HUDEP-2 (cell line): Measurements from ENCODE around the gene LSM14A.
"Not testable (repeated sequence)": the region's sequence is repeated elsewhere in the genome, so short reads cannot be mapped to it uniquely, and the experiment has no call there.

Source experiments
- DNase-seq, 76 experiments: peaks; one replicate each; lab custom pipeline; 2025; ENCODE audit not compliant: unreplicated experiment in 76 of 76; lab: John Stamatoyannopoulos, UW

The LSM14A gene

DNA sequence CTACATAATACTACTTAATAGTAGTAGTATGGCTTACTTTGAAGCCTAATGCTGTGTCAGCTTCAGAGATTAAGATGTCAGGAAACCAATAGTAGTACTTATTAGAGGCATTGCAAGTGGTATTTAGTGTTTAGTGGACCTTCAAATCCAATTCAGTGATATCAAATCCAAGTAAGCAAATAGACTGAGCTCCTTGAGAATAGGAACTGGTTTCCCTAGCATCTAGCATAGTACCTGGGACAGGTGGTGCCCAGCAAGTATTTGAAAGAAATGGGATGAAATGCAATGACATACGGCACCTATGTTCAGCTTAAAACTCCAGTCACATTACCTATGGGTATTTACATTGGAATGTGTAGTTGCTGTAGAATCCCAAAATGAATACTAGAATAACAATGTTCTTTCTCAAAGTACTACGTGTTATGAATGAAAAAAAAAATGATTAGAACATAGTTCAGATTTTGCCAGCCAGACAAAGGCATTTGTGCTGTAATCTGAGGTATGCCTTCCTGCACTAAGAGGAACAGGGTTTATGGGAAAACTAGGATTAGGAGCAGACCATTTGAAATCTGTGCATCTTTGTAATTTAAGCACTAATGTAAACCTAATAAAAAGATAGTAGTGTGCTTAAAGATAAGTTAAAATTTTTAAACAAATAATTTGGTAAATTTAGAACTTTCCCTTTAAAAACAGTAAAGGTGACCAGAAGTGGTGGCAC, 17.1 kb downstream of the LSM14A start:
- no peak for DNase-seq

GRCh38 chr19:34189917-34190425, 17.7 kb downstream of the LSM14A start:
- DNase-seq: no peak

GRCh38 chr19:34191355-34191962, 19.2 kb downstream of the LSM14A start:
- DNase-seq: no peak

GRCh38 chr19:34193439-34193838, 21.1 kb downstream of the LSM14A start:
- DNase-seq: no peak

DNA sequence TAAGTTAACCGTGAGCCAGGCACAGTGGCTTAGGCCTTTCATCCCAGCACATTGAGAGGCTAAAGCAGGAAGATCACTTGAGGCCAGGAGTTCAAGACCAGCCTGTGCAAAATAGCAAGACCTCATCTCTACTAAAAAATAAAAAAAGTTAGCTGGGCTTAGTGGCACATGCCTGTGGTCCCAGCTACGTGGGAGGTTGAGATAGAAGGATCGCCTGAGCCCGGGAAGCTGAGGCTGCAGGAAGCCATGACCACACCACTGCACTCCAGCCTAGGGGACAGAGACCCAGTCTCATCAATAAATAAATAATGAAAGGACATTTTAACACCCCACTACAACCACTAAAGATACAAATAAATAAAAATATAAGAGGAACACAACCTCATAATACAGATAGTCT, 21.6 kb downstream of the LSM14A start:
- no peak for DNase-seq

- no peak for DNase-seq
Measured at GRCh38 chr19:34201133-34201532, 28.8 kb downstream of the LSM14A start.

- DNase-seq: not testable (repeated sequence)
Measured at GRCh38 chr19:34205324-34205723, 33.0 kb downstream of the LSM14A start.

DNA sequence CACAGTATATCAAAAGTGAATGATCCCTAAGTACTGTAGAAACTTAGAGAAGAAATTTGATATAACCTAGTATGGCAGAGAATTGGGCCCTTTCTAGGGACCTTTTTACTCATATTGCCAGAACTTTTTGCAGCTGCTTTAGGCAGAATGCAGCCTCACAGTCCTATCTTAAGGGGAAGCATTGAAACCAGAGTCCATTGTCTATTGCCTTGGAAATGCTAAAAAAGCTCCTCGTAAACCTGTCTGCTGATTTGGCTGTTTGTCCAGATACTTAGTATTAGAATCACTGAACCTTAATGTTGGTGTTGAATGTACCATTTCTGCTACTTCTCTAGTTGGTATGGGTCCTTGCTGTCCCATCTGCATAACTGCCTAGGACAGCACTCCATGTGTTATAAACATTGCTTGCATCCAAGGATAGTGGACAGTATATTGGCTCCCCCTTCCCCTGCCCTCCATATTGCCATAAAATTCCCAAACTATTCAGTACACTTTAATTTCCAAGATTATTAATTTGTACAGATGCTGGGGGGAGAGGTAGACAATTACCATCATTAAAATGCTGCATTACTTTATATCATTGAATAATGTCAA, 36.1 kb downstream of the LSM14A start:
- DNase-seq: no peak

DNA sequence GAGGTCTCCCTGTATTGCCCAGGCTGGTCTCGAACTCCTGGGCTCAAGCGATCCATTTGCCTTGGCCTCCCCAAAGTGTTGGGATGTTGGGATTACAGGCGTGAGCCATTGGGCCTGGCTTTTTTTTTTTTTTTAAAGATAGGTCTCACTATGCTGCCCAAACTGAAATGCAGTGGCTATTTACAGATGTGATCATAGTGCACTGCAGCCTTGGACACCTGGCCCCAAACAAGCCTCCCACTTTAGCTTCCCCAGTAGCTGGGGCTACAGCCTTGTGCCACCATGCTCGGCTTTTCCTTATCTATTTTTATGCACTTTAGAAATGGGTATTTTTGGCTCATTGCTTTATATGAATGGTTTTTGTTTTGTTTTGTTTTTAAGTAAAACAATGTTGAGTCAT, 37.4 kb downstream of the LSM14A start:
- no peak for DNase-seq

- DNase-seq: no peak
Measured at GRCh38 chr19:34213283-34213682, 41.0 kb downstream of the LSM14A start.

DNA sequence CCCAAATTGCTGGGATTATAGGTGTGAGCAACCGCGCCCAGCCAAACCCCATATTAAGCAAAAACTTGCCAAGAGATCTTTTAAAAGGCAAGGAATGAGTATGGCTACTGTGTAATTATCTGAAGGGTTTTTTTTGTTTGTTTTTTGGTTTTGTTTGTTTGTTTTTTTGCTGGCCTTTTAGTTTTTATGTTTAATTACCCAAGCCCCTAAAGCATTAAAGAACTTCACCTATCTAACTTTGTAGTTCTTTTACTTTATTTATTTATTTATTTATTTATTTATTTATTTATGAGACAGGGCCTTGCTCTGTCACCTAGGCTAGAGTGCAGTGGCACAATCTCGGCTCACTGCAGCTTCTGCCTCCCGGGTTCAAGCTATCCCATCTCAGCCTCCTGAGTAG, 41.7 kb downstream of the LSM14A start:
- no peak for DNase-seq

DNA sequence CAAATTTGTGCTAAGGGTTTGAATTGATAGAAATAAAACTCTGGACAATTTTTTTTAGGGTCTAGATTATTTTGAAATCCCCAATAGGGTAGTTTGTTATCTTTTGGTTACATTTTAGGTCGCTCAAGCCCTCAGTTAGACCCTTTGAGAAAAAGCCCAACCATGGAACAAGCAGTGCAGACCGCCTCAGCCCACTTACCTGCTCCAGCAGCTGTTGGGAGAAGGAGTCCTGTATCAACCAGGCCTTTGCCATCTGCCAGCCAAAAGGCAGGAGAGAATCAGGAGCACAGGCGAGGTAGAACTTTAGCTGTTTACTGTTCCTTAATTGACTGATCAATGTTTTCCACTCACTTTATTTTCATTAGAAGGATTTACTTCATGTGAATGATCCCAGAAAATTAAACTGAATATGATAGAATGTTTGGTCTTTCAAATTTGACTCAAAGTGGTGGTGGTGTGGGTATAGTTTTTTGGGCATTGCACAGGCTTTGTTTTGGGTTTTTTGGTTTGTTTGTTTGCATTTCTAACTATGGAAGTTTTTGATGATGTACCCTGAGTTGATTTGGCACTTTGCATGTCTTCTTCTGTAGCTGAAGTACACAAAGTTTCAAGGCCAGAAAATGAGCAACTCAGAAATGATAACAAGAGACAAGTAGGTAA, 42.8 kb downstream of the LSM14A start:
- DNase-seq: no peak

- DNase-seq: no peak
Measured at GRCh38 chr19:34215666-34216038, 43.3 kb downstream of the LSM14A start.

GRCh38 chr19:34216745-34217219, 44.5 kb downstream of the LSM14A start:
- DNase-seq: not testable (repeated sequence)

DNA sequence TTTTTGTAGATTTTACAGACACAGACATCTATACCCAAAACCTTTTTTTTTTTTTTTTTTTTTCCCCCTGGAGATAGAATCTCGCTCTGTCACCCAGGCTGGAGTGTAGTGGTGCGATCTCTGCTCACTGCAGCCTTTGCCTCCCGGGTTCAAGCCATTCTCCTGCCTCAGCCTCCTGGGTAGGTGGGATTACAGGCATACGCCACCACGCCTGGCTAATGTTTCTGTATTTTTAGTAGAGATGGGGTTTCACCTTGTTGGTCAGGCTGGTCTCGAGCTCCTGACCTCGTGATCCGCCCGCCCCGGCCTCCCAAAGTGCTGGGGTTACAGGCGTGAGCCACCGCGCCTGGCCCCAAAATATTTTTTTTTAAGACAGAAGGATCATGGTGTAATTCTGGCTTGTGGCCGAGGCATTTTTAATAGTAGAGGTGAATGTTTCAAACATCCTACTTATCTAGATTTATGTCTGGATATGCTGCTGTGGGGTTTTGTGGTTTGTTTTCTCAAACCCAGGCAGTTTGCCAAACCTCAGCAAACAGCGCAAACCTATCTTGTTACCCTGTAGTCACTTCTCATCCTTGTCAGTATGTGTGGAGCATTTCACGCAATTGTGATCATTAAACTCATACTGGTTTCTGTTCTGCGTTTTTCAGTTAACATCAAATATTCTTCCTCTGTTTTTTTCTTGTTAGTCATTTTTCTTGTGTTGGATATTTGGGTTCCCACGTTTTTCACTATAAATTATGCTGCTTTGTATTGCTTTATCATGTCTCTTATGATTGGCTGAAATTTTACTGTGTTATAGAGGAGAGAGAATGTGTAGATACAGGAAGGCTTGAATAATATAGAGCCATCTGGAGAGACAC, 45.9 kb downstream of the LSM14A start:
- DNase-seq: peak in 69 of 76 experiments; percentile 27 to 93 (median 70)

DNA sequence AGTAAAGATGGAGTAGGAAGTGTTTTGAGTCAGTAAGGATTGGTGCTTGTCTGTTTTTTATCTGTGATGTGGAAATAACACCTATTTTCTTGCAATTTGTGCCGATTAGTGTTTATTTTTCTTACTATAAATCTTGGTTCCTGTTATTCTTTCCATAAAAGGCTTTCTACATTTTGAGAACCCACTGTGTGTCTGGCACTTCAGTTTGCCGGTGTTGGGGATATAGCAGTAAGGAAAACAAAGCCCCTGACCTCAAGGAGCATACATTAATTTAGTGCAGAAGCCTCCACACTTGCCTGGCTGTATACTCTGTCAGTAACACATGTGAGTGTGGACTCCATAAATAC, 46.5 kb downstream of the LSM14A start:
- no peak for DNase-seq

- peak in 68 of 76 experiments; percentile 16 to 82 (median 62) for DNase-seq
Measured at GRCh38 chr19:34220472-34221063, 48.3 kb downstream of the LSM14A start.

- no peak for DNase-seq
Measured at GRCh38 chr19:34222386-34222785, 50.1 kb downstream of the LSM14A start.

DNA sequence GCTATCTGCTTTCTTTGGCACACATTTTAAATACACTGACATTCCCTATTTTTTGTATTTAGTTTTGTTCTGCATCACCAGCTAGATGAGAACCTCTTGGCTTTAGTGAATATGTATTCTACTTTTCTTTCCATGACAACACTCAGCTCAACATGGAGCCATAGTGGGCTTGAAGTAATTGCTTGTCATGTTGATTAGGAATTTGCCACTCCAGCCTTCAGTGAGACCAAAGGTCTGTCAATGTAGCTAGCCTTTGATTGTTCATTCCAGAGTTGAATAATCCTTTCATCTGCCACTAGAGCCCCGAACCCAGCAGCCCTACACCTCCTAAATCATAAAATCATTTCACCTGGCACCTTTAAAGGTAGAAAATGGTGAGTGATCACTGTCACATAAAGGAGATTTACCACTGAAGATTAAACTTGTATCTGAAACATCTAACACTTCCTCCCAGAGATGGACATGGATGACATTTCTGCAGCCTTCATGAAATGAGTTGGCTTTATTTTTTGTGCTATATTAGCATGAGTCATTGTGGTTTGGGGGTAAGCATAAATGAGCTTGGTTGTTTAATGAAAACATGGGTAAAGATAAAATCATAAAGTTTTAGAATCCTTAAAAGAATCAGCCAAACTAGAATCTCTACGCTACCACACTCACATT, 52.8 kb downstream of the LSM14A start:
- DNase-seq: no peak

- no peak for DNase-seq
Measured at GRCh38 chr19:34225659-34226015, 53.3 kb downstream of the LSM14A start.
